ENCODE results near the gene PTPN21. TPM values are rescaled to one million over a fixed set of nuclear protein-coding genes. Genes with fewer than 3 reads are reported as not detected.

PTPN21 gene
- total and polyA plus RNA-seq, 9 of the 15 experiments (the other 6 are each of a cell fraction or from before 2014, with no cell fraction given): 0.06 to 1.9 (median 0.94) TPM

DNA sequence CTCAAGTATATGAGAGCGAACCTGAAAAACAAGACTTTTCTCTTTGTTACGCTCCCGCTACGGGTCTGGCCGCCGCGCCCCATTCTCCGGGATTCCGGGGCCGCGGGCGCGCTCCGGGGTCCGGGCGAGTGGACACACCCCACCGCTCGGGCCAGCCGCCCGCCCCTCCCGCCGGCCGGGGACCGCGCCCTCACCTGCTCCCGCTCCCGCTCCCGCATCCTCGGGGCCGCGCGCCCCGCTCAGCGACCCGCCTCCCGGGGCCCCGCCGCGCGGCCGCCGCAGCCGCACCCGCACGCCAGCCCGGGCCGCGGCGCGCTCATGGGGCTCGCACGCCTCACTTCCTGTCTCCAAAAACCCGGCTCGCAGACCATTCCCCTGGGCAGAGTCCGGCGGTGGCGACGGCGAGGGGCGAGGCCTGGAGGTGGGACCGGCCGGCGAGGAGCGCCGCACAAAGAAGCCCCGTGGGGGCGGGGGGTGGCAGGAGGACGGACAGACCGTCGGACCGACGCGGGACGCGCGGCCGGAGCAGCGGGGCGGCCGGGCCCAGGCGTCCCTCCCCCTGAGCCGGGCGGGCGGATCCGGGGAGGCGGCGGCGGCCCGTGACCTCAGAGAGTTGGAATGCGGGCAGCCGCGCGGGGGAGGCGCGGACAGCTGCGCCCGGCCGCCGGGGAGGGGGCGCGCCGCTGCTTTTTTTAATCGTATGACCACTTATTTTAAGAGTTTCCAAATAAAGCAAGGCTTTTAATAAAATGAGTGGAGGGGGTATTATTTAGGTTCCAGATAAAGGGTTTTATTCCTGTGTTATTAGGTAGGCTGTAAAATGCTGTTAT lies at the start of gene PTPN21 (continued):
- TF ChIP-seq GABPB1 (CRISPR knock-in tag; IDR thresholded peaks at IDR 0.05): no peak; the same call in 1 of the 2 replicates
- TF ChIP-seq, protein P1, sequence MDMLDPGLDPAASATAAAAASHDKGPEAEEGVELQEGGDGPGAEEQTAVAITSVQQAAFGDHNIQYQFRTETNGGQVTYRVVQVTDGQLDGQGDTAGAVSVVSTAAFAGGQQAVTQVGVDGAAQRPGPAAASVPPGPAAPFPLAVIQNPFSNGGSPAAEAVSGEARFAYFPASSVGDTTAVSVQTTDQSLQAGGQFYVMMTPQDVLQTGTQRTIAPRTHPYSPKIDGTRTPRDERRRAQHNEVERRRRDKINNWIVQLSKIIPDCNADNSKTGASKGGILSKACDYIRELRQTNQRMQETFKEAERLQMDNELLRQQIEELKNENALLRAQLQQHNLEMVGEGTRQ (CRISPR knock-in tag; IDR thresholded peaks at IDR 0.05): no peak
- TF ChIP-seq, protein P2, sequence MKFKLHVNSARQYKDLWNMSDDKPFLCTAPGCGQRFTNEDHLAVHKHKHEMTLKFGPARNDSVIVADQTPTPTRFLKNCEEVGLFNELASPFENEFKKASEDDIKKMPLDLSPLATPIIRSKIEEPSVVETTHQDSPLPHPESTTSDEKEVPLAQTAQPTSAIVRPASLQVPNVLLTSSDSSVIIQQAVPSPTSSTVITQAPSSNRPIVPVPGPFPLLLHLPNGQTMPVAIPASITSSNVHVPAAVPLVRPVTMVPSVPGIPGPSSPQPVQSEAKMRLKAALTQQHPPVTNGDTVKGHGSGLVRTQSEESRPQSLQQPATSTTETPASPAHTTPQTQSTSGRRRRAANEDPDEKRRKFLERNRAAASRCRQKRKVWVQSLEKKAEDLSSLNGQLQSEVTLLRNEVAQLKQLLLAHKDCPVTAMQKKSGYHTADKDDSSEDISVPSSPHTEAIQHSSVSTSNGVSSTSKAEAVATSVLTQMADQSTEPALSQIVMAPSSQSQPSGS (CRISPR knock-in tag; IDR thresholded peaks at IDR 0.05): no peak
- no peak for TF ChIP-seq MEF2D (tag; conservative IDR thresholded peaks at IDR 0.05; ENCODE audit: low read depth)
- TF ChIP-seq PURB (CRISPR knock-in tag; IDR thresholded peaks at IDR 0.05; ENCODE audit: low read depth): no peak
- TF ChIP-seq, protein P3, sequence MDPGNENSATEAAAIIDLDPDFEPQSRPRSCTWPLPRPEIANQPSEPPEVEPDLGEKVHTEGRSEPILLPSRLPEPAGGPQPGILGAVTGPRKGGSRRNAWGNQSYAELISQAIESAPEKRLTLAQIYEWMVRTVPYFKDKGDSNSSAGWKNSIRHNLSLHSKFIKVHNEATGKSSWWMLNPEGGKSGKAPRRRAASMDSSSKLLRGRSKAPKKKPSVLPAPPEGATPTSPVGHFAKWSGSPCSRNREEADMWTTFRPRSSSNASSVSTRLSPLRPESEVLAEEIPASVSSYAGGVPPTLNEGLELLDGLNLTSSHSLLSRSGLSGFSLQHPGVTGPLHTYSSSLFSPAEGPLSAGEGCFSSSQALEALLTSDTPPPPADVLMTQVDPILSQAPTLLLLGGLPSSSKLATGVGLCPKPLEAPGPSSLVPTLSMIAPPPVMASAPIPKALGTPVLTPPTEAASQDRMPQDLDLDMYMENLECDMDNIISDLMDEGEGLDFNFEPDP (CRISPR knock-in tag; IDR thresholded peaks at IDR 0.05): no peak
- no peak for TF ChIP-seq STAT5A (IDR thresholded peaks at IDR 0.05; ENCODE audit: borderline replicate concordance, low read length)
- TF ChIP-seq BCL6 (CRISPR knock-in tag; IDR thresholded peaks at IDR 0.05): no peak
- no peak for TF ChIP-seq SLC30A9 (CRISPR knock-in tag; IDR thresholded peaks at IDR 0.05)
- TF ChIP-seq MTA1 (IDR thresholded peaks at IDR 0.05; ENCODE audit: borderline replicate concordance): no peak
- TF ChIP-seq, protein P4, sequence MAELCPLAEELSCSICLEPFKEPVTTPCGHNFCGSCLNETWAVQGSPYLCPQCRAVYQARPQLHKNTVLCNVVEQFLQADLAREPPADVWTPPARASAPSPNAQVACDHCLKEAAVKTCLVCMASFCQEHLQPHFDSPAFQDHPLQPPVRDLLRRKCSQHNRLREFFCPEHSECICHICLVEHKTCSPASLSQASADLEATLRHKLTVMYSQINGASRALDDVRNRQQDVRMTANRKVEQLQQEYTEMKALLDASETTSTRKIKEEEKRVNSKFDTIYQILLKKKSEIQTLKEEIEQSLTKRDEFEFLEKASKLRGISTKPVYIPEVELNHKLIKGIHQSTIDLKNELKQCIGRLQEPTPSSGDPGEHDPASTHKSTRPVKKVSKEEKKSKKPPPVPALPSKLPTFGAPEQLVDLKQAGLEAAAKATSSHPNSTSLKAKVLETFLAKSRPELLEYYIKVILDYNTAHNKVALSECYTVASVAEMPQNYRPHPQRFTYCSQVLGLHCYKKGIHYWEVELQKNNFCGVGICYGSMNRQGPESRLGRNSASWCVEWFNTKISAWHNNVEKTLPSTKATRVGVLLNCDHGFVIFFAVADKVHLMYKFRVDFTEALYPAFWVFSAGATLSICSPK (IDR thresholded peaks at IDR 0.05; ENCODE audit: borderline replicate concordance): no peak
- TF ChIP-seq, protein P5, sequence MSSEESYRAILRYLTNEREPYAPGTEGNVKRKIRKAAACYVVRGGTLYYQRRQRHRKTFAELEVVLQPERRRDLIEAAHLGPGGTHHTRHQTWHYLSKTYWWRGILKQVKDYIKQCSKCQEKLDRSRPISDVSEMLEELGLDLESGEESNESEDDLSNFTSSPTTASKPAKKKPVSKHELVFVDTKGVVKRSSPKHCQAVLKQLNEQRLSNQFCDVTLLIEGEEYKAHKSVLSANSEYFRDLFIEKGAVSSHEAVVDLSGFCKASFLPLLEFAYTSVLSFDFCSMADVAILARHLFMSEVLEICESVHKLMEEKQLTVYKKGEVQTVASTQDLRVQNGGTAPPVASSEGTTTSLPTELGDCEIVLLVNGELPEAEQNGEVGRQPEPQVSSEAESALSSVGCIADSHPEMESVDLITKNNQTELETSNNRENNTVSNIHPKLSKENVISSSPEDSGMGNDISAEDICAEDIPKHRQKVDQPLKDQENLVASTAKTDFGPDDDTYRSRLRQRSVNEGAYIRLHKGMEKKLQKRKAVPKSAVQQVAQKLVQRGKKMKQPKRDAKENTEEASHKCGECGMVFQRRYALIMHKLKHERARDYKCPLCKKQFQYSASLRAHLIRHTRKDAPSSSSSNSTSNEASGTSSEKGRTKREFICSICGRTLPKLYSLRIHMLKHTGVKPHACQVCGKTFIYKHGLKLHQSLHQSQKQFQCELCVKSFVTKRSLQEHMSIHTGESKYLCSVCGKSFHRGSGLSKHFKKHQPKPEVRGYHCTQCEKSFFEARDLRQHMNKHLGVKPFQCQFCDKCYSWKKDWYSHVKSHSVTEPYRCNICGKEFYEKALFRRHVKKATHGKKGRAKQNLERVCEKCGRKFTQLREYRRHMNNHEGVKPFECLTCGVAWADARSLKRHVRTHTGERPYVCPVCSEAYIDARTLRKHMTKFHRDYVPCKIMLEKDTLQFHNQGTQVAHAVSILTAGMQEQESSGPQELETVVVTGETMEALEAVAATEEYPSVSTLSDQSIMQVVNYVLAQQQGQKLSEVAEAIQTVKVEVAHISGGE (CRISPR knock-in tag; IDR thresholded peaks at IDR 0.05): peak in 1 of 3 experiments; percentile 68; a peak in 1 of 6 replicates
- no peak for TF ChIP-seq NEUROD1 (IDR thresholded peaks at IDR 0.05; ENCODE audit: borderline replicate concordance, low read depth, low read length, partially characterized antibody)
- TF ChIP-seq RAD51 (IDR thresholded peaks at IDR 0.05; ENCODE audit: borderline replicate concordance, low read depth): no peak
- no peak for TF ChIP-seq KLF10 (CRISPR knock-in tag; IDR thresholded peaks at IDR 0.05)
- TF ChIP-seq, protein P6, sequence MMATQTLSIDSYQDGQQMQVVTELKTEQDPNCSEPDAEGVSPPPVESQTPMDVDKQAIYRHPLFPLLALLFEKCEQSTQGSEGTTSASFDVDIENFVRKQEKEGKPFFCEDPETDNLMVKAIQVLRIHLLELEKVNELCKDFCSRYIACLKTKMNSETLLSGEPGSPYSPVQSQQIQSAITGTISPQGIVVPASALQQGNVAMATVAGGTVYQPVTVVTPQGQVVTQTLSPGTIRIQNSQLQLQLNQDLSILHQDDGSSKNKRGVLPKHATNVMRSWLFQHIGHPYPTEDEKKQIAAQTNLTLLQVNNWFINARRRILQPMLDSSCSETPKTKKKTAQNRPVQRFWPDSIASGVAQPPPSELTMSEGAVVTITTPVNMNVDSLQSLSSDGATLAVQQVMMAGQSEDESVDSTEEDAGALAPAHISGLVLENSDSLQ (IDR thresholded peaks at IDR 0.05): no peak
- no peak for TF ChIP-seq SMARCA5 (IDR thresholded peaks at IDR 0.05)
